ENCODE results near the gene TNFAIP3. TPM values are rescaled to one million over a fixed set of nuclear protein-coding genes. Genes with fewer than 3 reads are reported as not detected.

TNFAIP3 gene
- total and polyA plus RNA-seq, 2 of the 8 experiments (the other 6 are each of a cell fraction or from before 2014, with no cell fraction given): 1.6 to 2.0 TPM

GRCh38 chr6:137880746-137881521 is 13.9 kb downstream of the TNFAIP3 start (continued):
- TF ChIP-seq SP1 (IDR thresholded peaks at IDR 0.05; ENCODE audit: low read depth, low read length) (no peak), HDAC2 (IDR thresholded peaks at IDR 0.05; ENCODE audit: borderline replicate concordance in 1 of 2, low read depth in 2 of 2, low read length in 2 of 2) (no peak), YY1 (IDR thresholded peaks at IDR 0.05; ENCODE audit: low read depth, low read length) (no peak), EZH2 (IDR thresholded peaks at IDR 0.05; ENCODE audit: low read depth, low read length, severe bottlenecking) (no peak)
